AG09309 (cell line): ENCODE measurements around the gene EVC2.

Source experiments
- DNase-seq: peaks from one replicate; pipeline ENCODE4 v3.0.0-alpha.2; 2010; ENCODE audit warnings: low read depth
- H3K4me3 ChIP-seq: 2 replicates; pipeline ENCODE4 v1.5.1; 2011; ENCODE audit warnings: mild to moderate bottlenecking, low read depth, low read length, moderate library complexity; ENCODE audit not compliant: control insufficient read depth
- CTCF ChIP-seq: IDR thresholded peaks from 2 replicates; pipeline ENCODE4 v1.5.1; 2011; ENCODE audit warnings: mild to moderate bottlenecking, low read depth, low read length, inconsistent platforms; ENCODE audit not compliant: insufficient read depth, control insufficient read depth; ENCODE audit errors: missing control alignments

The EVC2 gene

GRCh38 chr4:5573965-5574364, 134.4 kb downstream of the EVC2 start:
- TF ChIP-seq CTCF, result no peak
- no peak overlapping the region for H3K4me3 ChIP-seq
- DNase-seq, result no peak

DNA sequence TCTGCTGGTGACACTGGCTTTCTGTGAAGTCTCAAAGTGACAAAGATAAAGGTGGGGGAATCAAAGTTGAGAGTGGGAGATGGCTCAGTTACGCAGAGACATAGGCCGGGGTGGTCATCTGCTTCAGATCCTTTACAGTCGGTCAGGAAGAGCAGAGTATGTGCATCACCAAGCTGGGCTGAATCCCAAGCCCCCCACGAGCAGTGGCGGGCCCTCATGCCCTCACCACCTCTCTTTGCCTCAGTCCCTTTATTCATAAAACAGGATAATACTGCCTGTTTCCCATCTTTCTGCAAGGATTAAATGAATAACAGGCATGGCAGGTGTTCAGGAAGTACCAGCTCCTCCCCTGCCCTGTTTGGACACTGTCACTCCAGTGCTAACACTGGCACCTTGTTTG, 135.6 kb downstream of the EVC2 start:
- no peak for DNase-seq
- no peak overlapping the region for H3K4me3 ChIP-seq
- TF ChIP-seq CTCF, result no peak

GRCh38 chr4:5572114-5572513, 136.2 kb downstream of the EVC2 start:
- no peak overlapping the region for H3K4me3 ChIP-seq
- DNase-seq, result no peak
- no peak for TF ChIP-seq CTCF

DNA sequence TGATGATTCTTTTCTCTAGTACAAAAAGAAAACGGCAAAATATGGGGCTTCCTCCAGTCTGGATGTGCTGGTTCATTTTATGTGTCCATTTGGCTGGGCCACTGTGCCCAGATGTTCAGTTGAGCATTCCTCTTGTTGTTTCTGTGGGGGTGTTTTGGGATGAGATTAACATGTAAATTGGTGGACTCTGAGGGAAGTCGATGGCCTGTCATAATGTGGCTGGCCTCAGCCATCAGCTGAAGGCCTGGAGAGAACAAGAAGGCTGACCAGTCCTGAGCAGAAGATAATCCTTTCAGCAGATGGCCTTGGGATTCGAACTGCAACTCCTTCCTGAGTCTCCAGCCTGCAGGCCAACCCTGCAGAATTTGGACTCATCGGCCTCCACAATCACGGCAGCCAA, 136.7 kb downstream of the EVC2 start:
- DNase-seq, result no peak
- no peak for TF ChIP-seq CTCF
- H3K4me3 ChIP-seq, result no peak overlapping the region

DNA sequence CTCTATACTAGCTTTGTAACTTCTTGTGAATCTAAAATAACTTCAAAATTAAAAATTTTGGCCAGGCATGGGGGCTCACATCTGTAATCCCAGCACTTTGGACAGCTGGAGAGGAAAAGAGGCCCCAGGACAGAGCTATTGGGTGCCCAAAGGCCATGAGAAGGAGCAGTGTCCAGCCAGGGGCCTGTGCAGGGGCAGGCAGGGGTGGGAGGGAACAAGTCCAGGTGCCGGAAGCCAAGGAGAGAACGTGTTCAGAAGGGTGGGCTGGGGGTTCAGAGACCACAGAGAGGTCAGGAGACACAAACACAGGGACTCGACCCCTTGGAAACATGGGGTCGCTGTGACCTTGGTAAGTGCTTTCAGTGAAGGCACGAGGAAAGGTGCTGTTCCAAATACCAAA, 138.9 kb downstream of the EVC2 start:
- TF ChIP-seq CTCF, result no peak
- H3K4me3 ChIP-seq, result no peak overlapping the region
- DNase-seq, result no peak

DNA sequence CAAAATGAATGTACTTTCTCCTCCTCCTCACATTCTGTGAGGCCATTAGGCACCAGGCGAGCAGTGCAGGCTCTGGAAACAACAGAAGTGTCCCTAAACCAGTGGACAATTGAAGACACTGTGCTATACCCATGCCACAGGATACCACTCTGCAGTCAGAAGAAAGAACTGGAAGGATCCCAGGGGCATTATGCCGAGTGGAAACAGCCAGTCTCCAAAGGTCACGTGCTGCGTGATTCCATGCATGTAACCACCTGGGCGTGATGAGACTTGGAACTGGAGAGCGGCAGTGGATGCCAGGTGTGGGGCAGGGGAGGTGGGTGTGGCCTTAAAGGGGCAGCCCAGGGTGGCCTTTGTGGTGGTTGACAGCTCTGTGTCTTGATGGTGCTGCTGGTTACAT, 139.4 kb downstream of the EVC2 start:
- DNase-seq, result no peak
- no peak overlapping the region for H3K4me3 ChIP-seq
- no peak for TF ChIP-seq CTCF

- no peak for DNase-seq
- no peak overlapping the region for H3K4me3 ChIP-seq
- TF ChIP-seq CTCF, result no peak
These were observed 140.0 kb downstream of the EVC2 start for GRCh38 chr4:5568336-5568735.
